Measurements from ENCODE around the gene TSPAN11.
"Not testable (repeated sequence)": the region's sequence is repeated elsewhere in the genome, so short reads cannot be mapped to it uniquely, and the experiment has no call there.

TSPAN11 gene

DNA sequence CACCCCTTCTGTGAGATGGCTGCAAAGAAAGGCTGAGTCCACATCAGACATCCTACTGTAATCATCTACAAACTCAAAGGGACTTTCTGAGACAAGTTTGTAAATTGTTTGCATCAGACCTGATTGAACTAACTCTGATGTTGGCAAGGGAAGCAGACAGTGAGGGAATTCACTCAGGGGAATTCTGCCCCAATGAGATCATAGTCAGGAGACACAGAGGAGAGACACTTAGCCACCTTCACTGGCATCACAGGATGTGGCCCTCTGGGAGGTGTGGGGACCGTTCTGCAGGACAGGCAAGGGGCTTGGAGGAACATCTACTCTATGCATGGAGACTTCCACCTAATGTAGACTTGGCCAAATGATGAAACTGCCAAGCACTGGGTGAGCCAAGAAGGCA lies 76.5 kb downstream of the TSPAN11 start:
- no peak for DNase-seq (ENCODE audit: low read depth)

DNA sequence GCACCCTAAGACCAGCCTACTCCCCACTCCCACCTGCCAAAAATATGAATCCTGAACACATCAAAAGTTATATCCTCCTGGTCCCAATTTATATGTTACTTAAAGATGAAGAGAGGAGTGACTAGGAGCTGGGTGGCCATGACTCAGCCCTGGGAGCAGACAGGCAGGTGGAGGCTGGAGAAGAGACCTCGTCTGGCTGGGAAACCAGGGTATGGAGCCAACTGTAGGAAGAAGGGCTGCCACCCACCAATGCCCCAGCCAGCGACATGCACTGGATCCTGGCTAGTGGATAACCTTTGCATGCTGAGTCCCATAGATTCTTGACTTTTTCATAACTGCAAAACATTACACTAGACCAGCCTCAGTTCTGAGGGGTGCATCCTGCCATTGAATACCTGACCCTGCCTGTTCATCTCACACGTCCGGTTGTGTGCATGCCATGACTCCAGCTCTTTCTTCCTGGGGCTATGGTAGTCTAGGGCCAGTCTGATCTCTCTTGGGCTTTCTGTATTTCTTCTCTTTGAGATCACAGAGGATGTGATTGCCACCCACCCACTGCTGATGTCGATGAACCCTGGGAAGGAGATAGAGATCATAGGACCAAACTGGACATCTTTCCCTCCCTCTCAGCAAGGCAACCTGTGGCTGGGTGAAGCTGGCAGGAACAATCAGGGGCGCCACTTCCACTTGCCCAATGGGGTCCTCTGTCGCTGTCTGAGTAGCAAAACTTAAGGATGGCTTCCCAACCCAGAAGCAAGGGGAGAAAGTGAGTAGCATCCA lies 77.5 kb downstream of the TSPAN11 start:
- DNase-seq (ENCODE audit: low read depth): no peak

DNA sequence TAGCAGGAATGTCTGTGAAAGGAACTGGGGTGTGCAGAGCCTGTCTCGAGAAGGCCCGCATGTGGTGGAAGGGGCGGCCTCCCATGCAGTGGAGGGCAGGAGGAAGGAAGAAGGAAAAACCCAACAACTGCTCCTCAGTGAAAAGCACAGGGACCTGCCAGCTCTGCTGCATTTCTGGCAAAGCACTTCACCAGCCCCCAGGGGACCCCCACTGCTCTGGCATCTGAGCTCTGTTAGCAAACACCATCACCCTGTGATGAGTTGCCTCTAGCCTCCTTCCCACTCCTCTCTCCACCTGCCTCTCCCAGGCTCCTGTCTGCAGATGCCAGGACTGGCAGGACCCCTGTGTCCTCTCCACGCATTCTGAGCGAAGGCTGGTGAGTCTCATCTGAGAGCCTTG lies 78.1 kb downstream of the TSPAN11 start:
- no peak for DNase-seq (ENCODE audit: low read depth)

DNA sequence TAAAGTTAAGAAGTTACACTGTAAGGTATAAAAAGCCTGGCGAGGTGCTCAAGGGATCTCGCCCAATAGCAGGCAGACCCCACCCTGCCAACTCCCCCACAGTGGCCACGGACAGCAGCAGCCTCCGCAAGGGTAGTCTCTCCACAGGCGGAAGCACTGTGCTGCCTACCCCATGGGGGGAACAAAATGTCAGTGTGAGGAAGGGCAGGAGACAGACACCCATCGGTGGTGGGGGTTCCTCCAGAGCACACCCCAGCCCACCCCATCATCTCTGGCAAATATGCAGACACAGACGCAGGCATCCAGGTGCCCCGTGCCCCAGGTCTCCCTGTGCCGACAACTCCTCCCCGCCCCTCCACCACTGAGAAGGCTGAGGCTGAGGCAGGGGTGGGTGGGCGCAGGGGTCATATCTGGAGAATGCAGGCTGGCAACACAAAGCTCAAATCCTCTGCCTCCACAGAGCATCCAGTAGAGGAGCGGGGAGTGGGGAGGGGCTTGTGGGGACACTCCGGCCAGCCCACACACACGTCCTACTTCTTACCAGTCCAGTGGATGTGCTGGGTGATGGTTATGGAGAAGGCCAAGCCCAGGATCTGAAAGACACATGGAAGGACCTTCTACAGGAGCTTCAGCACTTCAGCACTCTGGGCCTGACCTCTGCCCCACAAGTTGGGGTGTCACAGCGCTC lies 78.9 kb downstream of the TSPAN11 start:
- DNase-seq (ENCODE audit: low read depth): no peak

DNA sequence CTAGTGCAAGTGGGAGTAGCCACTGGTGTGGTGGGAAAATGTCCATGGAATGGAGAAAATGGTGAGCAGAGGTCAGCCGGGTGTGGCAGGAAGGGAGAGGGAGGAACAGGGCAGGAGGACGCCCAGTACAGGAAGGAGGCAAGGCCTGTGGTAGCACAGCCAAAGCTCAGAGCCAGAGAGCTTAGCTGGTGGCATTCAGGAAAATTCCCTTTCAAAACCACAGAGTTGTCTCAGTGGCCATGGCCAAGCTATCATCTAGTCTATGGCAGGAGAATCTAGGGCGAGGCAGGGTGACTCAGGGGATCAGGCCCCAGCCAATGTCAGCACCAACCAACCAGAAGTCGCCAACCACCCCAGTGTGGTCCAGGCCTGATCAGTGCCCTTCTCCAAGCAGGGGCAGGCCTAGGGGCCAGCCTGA lies 79.4 kb downstream of the TSPAN11 start:
- DNase-seq (ENCODE audit: low read depth): no peak

- DNase-seq (ENCODE audit: low read depth): no peak
Measured at GRCh38 chr12:31006416-31007152, 80.0 kb downstream of the TSPAN11 start.

DNA sequence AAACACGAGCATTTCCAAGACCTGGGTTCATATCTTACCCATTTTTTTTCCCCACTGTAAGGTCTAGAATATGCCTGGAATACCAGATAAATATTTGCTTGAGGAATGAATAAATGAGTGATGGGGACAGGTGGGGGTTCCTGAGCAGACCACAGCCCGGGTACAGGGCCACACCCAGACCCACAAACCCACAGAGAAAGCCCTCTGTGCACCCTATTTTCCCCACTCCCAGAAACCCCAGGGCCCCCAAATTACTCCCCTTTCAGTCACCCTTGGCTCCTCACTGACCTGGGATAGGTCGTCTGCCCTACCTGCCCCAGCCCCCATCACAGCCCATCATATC lies 80.6 kb downstream of the TSPAN11 start:
- no peak for DNase-seq (ENCODE audit: low read depth)

- DNase-seq (ENCODE audit: low read depth): no peak
Measured at GRCh38 chr12:31007636-31008175, 81.2 kb downstream of the TSPAN11 start.

DNA sequence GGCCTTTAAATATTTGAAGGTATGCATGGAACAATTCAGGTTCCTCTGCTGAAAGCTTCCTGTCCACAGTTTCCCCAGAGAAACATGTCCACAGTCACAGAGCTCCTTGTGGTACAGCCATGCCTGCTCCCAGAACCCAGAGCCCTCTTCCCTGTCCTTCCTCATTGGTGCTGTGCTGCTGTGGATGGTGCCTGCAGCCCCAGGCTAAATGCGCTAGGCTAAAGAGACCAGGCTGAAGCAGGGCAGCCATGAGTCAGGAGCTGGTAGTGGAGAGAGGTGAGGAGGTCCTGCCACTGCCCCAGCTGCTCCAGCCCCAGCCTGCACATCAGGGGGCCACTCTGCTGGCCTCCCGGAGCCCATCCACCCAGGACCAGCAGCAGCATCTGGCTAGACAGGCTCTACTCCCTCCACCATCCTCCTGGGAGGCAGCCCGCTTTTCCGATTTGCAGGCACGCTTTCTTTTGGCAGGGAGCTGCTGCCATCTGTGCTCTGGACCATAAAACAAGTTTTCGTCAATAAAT lies 81.8 kb downstream of the TSPAN11 start:
- no peak for DNase-seq (ENCODE audit: low read depth)

DNA sequence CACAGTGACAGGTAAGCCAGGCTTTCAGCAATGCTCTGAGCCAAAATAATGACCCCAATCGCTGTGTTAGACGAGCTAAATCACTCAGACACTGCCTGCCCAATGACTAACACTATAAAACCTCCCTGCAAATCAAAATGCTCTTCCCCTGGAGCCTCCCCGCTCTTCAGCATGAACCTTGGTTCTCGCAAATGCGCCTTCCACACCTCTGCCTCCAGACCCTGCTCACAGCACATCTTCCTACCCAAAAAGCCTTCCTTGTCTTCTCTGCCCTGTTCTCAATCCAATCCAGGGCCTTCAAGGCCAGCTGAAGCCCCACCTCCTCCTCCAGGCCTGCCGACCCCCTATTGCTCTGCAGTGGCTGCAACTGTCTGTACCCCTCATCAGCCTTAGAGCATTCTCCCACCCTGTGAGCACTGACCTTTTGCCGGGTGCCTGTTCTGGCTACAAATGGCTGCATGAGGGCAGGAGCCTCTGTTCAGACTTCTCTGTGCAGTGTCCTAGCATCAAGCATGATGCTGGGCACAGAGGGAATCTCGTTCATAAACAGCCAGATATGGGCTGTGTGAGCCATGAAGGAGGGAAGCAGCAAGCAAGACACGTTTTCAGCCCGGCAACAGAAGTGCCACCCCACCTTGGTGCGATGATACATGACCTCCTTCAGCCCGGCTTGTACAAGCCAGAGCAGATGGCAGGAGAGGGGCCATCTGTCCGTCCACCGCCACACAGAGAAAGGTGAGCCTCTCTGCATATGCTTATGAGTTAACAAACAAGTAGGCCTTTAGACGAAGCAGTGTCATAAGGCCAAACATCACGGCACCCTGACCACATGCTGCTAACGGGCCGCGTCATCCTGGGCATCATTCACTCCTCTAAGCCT lies 82.7 kb downstream of the TSPAN11 start:
- DNase-seq (ENCODE audit: low read depth): no peak

- DNase-seq (ENCODE audit: low read depth): no peak
Measured at GRCh38 chr12:31009976-31010375, 83.4 kb downstream of the TSPAN11 start.

DNA sequence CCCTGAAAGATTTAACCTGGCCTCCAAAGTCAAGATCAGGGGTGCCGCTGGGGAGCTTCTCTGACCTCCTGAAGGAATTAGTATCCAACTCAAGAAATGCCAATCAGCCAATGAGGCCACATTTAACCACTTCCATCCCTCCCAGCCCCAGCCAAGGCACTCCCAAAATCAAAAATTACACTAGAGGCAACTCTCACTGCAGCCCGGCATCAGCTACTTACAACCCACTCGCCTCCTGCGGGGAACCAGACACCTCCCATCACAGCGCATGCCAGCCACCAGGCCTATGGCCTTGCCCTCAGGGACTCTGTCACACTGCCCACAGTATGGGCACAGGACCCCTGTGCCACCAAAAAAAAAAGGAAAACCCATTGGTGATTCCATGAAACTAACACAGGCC lies 84.8 kb downstream of the TSPAN11 start:
- no peak for DNase-seq (ENCODE audit: low read depth)

DNA sequence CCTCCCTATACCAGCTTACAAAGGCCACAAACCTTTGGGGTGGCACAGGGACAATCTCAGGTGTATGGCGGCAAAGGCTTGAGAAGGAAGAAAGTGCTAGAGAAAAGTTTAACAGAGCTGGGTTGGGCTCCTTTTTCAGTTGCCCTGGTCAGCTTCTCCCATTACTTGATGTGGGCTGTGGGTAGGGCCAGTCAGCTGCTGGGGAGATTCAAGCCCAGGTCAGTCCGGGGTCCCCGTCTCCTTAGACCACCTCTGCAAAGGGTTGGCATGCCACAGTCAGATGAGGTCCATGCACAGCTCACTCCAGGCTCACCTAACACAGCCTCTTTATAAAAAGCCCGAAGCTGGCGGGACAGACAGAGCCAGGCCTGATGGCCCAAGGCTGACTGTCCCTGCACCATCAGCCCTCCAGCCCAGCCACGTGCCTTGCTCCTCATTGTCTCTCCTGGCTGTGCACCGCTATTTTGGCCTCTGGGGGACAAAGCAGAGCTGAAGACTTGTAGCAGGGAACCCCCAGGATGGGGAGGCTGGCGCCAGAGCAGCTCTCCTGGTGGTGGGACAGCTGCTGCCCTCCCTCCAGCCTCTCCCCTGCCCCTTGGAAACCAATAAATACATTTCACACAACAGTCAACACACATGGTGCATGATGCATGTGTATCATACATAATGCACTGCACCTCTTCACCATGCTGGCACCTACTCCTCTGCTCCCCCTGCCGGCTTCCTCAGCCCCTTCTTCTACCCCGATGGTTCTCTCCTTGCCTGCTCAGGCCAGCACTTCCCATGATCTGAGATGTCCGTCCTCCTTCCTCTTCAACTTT lies 85.4 kb downstream of the TSPAN11 start:
- DNase-seq (ENCODE audit: low read depth): no peak

DNA sequence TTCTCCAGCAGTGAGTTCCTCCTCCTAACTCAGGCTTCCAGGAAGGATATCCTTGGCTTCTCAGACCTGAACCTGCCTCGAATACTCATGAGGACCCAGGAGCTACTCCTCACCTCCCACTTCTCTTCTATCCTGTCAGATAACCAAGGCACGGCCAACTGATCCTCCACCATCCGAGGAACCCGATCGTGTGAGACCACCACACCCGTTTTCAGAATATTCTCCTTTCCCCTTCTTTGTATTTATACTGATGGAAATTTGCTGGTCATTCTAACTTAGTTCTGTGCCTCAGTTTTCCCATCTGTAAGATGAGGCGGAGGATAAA lies 86.0 kb downstream of the TSPAN11 start:
- not testable (repeated sequence) for DNase-seq (ENCODE audit: low read depth)

DNA sequence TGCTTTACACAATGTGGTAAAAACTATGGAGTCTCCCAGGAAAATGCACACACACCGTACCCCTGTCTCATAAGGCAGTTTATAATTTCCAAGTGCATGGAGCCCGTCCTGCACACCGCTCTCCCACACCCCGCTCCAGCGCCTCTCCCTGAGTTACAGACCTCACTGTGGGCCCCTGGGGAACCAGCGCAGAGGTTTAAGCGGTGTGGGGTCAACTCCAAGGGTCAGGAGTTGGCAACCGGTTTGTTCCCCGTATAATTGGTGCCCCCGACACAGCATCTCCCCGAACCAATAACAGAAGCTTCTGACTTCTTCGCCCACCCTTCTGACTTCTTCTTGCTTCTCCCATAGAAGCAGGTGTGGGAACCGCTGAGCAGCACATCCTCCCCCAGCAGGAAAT lies 88.7 kb downstream of the TSPAN11 start:
- no peak for DNase-seq (ENCODE audit: low read depth)

DNA sequence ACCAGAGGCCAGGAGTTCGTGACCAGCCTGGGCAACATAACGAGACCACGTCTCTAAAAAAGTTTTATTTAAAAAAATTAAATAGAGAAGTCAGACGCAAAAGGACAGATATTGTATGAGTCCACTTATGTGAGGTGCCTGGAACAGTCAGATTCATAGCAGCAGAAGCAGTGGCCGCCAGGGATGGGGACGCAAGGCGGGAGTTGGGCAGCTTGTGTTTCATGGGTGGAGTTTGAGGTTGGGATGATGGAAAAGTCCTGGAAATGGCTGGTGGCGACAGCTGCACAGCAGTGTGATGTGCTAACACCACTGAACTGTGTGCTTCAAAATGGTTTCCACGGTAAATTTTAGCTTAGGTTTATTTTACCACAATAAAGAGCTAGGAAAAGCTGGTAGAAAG lies 89.5 kb downstream of the TSPAN11 start:
- DNase-seq (ENCODE audit: low read depth): no peak

GRCh38 chr12:31017535-31017934 lies 91.0 kb downstream of the TSPAN11 start:
- DNase-seq (ENCODE audit: low read depth): no peak

DNA sequence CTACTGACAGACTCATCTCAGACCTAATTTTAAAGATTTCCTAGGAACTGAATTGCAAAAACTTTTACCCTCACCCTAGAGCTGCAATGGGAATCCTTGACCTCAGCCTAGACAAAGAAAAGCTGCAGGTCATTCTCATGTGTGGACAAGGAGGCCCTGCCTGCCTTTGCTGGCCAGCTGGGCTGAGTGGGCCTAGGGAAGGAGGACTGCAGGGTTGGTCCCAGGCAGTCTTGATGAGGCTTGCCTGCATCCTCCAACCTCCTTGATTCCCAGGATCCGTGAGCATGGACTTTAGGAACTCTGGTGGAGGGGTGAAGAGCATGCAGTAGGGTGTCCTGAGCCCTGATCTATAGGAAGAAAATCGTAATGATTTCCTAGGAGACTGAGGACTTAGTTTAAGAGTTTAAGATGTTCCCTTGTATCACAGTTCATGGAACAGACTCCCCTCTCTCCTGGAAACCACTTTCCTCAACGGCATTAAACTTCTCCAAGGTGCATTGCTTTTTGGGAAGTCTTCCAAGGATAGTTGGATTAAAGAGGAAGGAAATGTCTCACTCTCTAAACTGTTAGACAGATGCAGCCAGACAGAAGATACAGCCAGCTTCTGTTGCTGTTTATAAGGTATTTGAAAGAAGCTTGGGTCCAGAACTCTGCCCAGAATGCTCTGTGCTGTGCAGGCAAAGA lies 91.7 kb downstream of the TSPAN11 start:
- no peak for DNase-seq (ENCODE audit: low read depth)

GRCh38 chr12:31018790-31019505 lies 92.4 kb downstream of the TSPAN11 start:
- DNase-seq (ENCODE audit: low read depth): no peak

GRCh38 chr12:31019561-31019960 lies 93.0 kb downstream of the TSPAN11 start:
- no peak for DNase-seq (ENCODE audit: low read depth)
